Fibroblast of peridontal ligament (primary cell): ENCODE data around the gene SPTBN5.

Source experiments
- DNase-seq: peaks from one replicate; pipeline ENCODE4 v3.0.0-alpha.2; 2010; ENCODE audit errors: extremely low read depth

The SPTBN5 gene

DNA sequence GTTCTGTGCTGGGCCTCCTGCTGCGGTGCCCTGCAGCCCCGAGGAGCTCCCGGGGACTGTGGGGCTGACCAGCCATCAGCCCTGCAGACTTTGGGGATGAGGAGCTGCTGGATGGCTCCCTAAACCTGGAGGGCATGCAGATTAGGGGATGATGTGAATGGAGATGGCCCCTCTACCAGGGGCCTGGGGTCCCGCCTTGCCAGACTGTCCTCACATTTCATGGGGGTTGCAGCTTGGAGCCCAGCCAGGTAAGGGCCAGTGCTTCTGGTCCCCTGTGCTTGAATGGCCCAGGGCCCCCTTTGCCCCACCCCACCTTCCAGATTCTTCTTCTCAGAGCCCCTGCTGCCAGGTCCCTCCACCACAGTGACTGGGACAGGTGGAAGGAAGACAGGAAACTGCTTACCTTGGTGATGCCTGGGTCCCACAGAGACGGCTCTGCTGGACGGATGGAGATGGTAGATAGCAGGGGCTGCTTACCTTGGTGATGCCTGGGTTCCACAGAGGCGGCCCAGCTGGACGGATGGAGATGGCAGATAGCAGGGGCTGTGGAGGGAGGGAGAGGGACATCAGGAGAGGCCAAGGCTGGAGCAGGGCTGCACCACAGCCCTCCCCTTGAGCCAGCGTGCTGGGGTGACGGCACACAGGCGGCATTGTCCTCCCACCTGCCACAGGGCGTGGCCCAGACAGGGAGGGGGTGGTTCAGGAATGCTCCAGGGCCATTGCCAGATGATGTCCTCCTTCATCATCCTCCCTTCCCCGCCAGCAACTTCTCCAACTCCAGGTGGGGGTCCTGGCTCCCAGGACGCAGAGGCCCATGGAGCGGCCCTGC lies at the start of gene SPTBN5:
Gene SPTBN5, minus strand, starts transcription at position 632 of the 829 bp plus-strand sequence. Its CDS starts 556 bp downstream, at position 76.
- no peak for DNase-seq

- no peak for DNase-seq
Observed at GRCh38 chr15:41942886-41943285, 49.0 kb upstream of the SPTBN5 start.

DNA sequence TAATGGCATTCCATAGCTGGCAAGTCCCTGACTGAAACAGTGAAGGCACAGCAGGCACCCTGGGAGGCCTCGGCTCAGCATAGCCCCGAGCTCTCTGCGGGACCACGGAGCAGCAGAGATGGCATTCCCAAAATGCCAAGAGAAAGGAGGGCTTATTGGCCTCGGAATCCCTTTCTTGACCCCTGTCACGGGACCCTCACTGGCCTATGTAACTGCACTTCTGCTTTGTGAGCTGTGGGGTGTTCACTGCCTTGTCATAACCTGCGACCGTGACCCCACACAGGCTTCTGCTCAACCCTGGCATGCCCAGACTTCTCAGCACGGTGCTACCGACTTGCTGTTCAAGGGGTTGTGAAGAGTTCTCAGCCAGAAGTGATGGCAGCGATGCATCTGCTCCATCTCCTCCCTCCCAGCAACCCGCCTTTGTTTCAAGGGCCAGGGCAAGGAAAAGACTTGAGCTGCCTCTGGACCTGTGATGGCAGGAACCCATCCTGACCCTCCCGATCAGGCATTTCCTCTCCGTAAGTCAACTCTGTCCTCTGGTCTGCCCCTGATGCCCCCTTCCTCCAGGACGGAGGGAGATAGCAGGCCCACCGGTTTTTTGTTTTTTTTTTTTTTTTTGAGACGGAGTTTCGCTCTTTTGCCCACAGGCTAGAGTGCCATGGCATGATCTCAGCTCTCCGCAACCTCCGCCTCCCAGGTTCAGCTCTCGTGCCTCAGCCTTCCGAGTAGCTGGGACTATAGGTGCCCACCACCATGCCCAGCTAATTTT lies 48.0 kb upstream of the SPTBN5 start:
- DNase-seq = no peak

- DNase-seq = peak; percentile 40
Observed at GRCh38 chr15:41940441-41940857, 46.6 kb upstream of the SPTBN5 start.

- DNase-seq = no peak
Observed at GRCh38 chr15:41939986-41940385, 46.1 kb upstream of the SPTBN5 start.

DNA sequence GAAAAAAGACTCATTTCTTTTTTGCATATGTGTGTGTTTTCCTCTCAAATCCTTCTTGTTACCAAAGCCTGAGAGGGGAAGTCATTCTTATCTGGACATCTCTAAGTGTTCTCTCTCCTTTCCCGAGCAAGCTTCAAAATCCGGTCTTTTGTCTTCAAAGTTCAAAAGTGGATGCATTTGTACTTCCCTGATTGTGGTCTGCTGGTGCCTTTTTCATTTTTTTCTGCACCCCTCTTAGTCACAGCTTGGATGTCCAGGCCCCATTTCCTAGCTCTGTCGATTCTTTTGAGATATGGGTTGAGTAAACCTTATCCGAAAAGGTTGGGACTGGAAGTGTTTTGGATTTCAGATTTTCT lies 43.7 kb upstream of the SPTBN5 start:
- DNase-seq = no peak

- DNase-seq = no peak
Observed at GRCh38 chr15:41936649-41937567, 43.1 kb upstream of the SPTBN5 start.

GRCh38 chr15:41936155-41936554 lies 42.3 kb upstream of the SPTBN5 start:
- DNase-seq = no peak

DNA sequence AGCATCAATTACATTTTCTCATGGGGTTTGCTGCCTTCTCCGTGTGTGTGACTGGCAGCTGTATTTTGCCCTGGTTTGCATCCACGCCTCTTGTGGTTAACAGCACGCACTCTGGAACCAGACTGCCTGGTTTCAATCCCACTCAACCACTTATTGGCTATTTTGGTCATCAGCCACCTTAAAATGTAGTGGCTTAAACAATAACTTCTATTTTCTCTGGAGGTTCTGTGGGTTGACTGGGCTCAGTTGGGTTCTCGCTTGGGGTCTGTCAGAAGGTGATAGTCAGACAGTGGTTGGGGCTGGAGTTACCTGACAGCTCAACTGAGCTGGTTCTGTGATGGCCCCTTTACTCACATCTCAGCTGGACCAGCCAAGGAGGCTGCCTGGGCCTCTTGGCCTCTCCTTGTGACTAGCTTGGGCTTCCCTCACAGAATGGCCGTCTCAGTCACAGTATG lies 41.7 kb upstream of the SPTBN5 start:
- DNase-seq = peak; percentile 39

DNA sequence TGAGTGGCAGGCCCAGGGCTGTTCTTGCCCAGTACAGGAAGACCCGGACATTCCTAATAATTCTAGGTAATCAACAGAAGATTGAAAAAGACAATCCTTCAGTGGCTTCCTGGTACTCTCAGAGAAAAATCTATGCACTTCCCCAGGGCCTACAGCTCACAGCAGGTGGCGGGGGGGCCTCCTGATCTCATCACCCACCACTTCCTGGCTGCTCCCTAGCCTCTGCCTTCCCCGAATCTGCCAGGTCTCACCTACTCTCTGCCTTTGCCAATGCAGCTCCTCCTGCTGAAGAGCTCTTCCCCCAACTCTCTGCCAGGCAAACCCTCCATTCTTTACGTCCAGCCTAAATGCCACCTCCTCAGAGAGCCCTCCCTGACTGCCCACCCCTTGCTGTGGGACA lies 41.0 kb upstream of the SPTBN5 start:
- no peak for DNase-seq

DNA sequence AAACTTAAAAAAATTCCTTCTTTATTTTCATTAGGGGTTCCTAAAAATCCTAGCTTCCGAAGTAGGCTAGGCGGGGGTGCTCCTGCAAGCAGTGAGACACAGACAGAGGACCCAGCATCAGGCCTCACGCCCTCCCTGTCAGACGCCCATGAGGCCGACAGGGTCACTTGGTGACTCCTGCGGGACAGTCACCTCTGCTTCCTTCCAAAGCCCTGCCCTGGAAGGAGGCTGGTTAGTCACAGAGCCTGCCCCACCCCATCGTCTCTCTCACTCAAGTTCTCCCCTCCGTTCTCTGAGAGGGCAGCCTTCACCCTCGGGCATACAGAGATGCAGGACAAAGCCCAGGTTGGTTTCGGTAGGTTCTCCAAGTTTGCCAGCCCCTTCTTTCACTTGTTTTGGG lies 39.9 kb upstream of the SPTBN5 start:
- DNase-seq = no peak

DNA sequence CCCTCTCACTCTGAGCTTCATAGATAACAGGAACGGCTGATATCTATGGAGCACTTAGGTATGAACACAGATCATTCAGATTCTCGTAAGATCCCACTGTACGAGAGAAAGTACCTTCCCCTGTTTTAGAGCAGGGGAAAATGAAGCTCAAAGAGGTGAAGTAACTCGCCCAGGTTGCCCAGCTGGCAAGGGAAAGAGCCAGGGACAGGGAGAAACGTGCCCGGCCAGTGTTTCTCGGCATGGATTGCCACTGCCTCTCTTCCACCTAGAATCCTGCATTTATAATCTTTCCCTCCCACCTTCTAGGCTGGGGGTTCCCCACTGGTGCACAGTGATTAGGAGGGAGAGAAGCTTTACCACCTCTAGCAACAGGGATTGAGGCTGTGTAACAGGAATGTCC lies 39.5 kb upstream of the SPTBN5 start:
- no peak for DNase-seq

- DNase-seq = no peak
Observed at GRCh38 chr15:41932511-41933289, 38.8 kb upstream of the SPTBN5 start.

DNA sequence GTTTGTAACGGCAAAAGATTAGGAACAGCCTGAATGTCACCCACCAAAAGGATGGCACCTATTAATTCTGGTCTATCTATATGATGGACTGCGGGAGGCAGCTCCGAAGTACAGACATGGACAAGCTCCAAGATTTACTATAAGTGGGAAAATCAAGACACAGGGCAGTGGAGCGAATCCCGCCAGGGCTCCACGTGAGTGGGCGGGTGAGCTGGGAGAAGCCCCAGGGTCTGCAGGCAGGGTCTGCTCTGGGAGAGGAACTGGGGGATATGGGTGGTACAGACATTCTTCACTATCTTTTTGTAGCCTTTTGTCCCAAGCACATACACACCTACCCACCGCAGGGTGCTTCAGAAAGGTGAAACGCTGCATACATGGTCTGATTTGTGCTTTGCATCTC lies 38.2 kb upstream of the SPTBN5 start:
- DNase-seq = no peak

DNA sequence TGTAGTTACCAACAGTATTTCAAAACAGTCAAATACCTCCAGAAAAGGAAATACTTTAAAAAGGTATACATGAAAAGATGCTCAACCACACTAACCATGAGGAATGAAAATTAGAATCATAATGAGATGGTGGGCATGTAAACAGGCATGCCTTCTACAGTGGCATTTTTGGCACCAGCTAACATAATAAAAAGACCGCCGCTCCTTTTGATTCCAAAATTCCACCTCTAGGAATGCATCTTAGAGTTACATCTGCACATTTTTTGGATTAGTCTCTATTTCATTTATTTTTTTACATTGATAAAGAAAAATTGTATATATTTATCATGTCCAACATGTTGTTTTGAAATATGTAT lies 37.0 kb upstream of the SPTBN5 start:
- DNase-seq = no peak

- DNase-seq = peak; percentile 98
Observed at GRCh38 chr15:41930221-41930866, 36.5 kb upstream of the SPTBN5 start.

DNA sequence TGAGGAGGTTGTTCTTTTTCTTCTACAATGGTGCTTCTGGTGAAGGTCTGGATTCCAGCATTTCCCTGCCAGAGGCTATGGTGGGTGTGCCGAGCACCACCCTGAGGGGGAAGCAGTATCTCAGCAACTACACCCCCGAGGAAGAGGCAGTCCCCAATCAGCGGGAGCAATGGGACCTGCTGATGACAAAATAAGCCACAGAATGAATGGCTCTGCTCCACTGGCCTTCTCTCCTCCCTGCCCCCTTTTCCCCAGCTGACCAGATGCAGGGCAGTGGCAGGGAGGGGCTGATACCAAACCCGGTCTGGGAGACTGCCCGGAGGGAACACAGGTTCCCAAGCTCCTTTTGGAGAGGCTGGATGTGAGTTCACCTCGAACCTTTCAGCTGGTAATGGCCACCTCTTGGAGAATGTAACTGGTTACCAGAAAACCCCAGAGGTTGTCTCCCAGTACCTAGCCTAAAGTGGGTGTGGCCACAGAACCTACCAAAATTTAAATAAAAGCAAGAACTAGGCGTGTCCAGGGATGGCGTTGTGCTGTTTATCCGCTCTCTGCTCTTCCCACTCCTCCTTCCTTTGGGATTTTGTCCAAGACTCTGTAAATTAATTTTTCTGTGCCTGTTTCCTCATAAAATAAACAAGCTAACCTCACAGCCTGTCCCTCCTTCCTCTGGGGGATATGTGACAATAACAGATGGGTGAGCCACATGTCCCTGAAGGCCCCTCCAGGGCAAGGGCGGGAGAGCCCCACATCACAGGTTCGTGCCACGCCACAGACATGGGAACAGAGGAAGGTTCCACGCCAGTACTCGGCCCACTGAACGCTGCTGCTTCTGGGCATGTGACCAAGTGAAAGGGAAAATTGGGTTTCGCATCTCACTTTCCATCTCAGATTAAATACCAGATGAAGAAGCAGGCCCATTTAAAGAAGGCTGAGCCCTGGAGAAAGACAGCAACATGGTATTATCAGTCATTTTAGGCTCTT lies 35.1 kb upstream of the SPTBN5 start:
- DNase-seq = peak; percentile 64

DNA sequence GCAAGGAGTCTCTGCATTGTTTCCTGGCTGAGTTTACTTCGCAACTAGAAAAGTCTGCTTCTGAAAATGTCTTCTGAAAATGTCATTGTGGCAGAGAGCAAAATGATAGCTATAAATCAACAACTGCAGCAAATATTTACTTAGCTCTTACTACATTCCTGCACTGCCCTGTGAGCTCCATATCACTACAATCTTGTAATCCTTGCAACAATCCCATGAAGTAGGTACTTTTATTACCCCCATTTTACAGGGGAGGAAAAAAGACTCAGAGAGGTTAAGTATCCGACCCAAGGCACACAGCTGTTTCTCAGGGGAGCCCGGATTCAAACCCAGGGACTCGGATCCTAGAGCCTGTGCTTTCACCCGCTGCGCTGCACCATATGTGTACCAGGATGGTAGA lies 34.2 kb upstream of the SPTBN5 start:
- no peak for DNase-seq

GRCh38 chr15:41927536-41927935 lies 33.7 kb upstream of the SPTBN5 start:
- DNase-seq = no peak
